Natural killer cell (primary cell): Measurements from ENCODE around the gene WDR17. TPM values are rescaled to one million over a fixed set of nuclear protein-coding genes. Genes with fewer than 3 reads are reported as not detected.

Experiments
- ATAC-seq, 3 donors: fragments of 150-1000 bp in 2 of 3; fragments of 200-7000 bp in 1 of 3; cut with Tn5 transposase; 1 replicate in 1 of 3; 2 replicates in 2 of 3; pipeline ENCODE4 v1.10.0; 2021; ENCODE audit warnings: mild to moderate bottlenecking in 2 of 3, moderate library complexity in 2 of 3
- DNase-seq, 2 donors: peaks; one replicate each; pipeline versions ENCODE4 v3.0.0 to v3.0.0-alpha.2; 2013 to 2021; ENCODE audit warnings: mixed read lengths in 1 of 2
- H3K27ac ChIP-seq: one replicate; pipeline ENCODE4 v1.5.1; 2013; ENCODE audit warnings: mild to moderate bottlenecking, low read length
- H3K27me3 ChIP-seq: one replicate; pipeline ENCODE4 v1.6.1; 2013; ENCODE audit warnings: low read length; ENCODE audit not compliant: control insufficient read depth, insufficient read depth
- H3K36me3 ChIP-seq: one replicate; pipeline ENCODE4 v1.6.1; 2013; ENCODE audit warnings: low read length; ENCODE audit not compliant: control insufficient read depth, insufficient read depth
- H3K4me1 ChIP-seq: one replicate; pipeline ENCODE4 v1.6.1; 2013; ENCODE audit warnings: low read length; ENCODE audit not compliant: control insufficient read depth, insufficient read depth
- H3K4me3 ChIP-seq: one replicate; pipeline ENCODE4 v1.5.1; 2013; ENCODE audit warnings: low read length
- H3K9me3 ChIP-seq: one replicate; pipeline ENCODE4 v1.6.1; 2013; ENCODE audit warnings: low read length; ENCODE audit not compliant: control insufficient read depth, insufficient read depth
- H3K27ac Mint-ChIP-seq, 2 donors: one replicate each; pipeline ENCODE4 v1.8.0; 2022; ENCODE audit warnings: mild to moderate bottlenecking in 2 of 2, mixed read lengths in 2 of 2, moderate library complexity in 1 of 2
- H3K27me3 Mint-ChIP-seq, 2 donors: one replicate each; pipeline ENCODE4 v1.8.0; 2022; ENCODE audit warnings: low read depth in 2 of 2, mixed read lengths in 2 of 2
- H3K36me3 Mint-ChIP-seq: one replicate; pipeline ENCODE4 v1.8.0; 2022; ENCODE audit warnings: mixed read lengths
- H3K4me1 Mint-ChIP-seq, 2 donors: one replicate each; pipeline ENCODE4 v1.8.0; 2022; ENCODE audit warnings: mixed read lengths in 2 of 2
- H3K4me3 Mint-ChIP-seq: one replicate; pipeline ENCODE4 v1.8.0; 2022; ENCODE audit warnings: mild to moderate bottlenecking, moderate library complexity, mixed read lengths
- H3K9me3 Mint-ChIP-seq, 2 donors: one replicate each; pipeline ENCODE4 v1.8.0; 2022; ENCODE audit warnings: mixed read lengths in 2 of 2
- CTCF ChIP-seq: fragments of 200-600 bp; IDR thresholded peaks from one replicate; pipeline ENCODE4 v1.8.0; 2022; ENCODE audit warnings: antibody characterized with exemption
- WGBS: methylation state at CpG from one replicate; pipeline ENCODE4 v1.1.7; 2013; ENCODE audit warnings: missing lambda C conversion rate; ENCODE audit not compliant: insufficient coverage; 5-methylcytosine and 5-hydroxymethylcytosine counted together
- intact Hi-C: fragments of 100-400 bp; cut with micrococcal nuclease; formaldehyde crosslinking; loops from one replicate; pipeline ENCODE4 v1.14.2; 2022
- total RNA-seq, 4 donors: library from RNA; stranded (reverse); fragments of 120-200 nt in 1 of 4; gene quantifications; one replicate each; pipeline versions ENCODE4 v1.2.3 to v1.2.4, GENCODE V29; 2013 to 2022

The WDR17 gene
- total RNA-seq, 3 donors from 2014 or later (not counting 1 experiment from before 2014, with no cell fraction given): 0.07 to 0.38 (median 0.12) TPM

- no peak for TF ChIP-seq CTCF
- Histone ChIP-seq H3K4me1 (no peaks in the 10 kb centered on the region), H3K9me3 (no peaks in the 10 kb centered on the region), H3K27ac (no peak overlapping the region), H3K36me3 (no peaks in the 10 kb centered on the region), H3K4me3 (no peak overlapping the region), H3K27me3 (no peaks in the 10 kb centered on the region)
- Mint-ChIP-seq H3K27ac (no peak overlapping the region), H3K27me3 (no peaks in the 10 kb centered on the region), H3K4me1 (no peaks in the 10 kb centered on the region), H3K36me3 (no peaks in the 10 kb centered on the region), H3K9me3 (peaks cover 0 to 2% of the 10 kb centered on the region in 2 donors), H3K4me3 (no peak overlapping the region)
- DNase-seq (no peak), ATAC-seq (no peak)
- WGBS: no CpG with 5 or more reads among the region's 2 CpGs
- intact Hi-C loops: no loop called here
Measured at GRCh38 chr4:176054942-176055341, 10.7 kb upstream of the WDR17 start.

GRCh38 chr4:176063718-176064117, 1.9 kb upstream of the WDR17 start:
- no peaks in the 10 kb centered on the region for H3K27me3 Mint-ChIP-seq
- Histone ChIP-seq H3K27me3 (no peaks in the 10 kb centered on the region), H3K4me1 (peaks cover 10% of the 10 kb centered on the region), H3K4me3 (no peak overlapping the region), H3K36me3 (no peaks in the 10 kb centered on the region), H3K9me3 (no peaks in the 10 kb centered on the region), H3K27ac (no peak overlapping the region)
- TF ChIP-seq CTCF: no peak
- no peak overlapping the region for H3K4me3 Mint-ChIP-seq
- ATAC-seq (no peak), DNase-seq (no peak)
- 94% methylated on average over 20 of the region's 20 CpGs for WGBS
- H3K9me3 Mint-ChIP-seq: peaks cover 0 to 2% of the 10 kb centered on the region in 2 donors
- no peak overlapping the region for H3K27ac Mint-ChIP-seq
- intact Hi-C loops: no loop called here
- no peaks in the 10 kb centered on the region for H3K36me3 Mint-ChIP-seq
- H3K4me1 Mint-ChIP-seq: peaks cover 6 to 7% of the 10 kb centered on the region in 2 donors

- 93% methylated on average over 1 of the region's 2 CpGs for WGBS
- Mint-ChIP-seq H3K9me3 (peaks cover 0 to 2% of the 10 kb centered on the region in 2 donors), H3K4me3 (no peak overlapping the region), H3K36me3 (no peaks in the 10 kb centered on the region), H3K27me3 (no peaks in the 10 kb centered on the region), H3K4me1 (peaks cover 6 to 7% of the 10 kb centered on the region in 2 donors), H3K27ac (no peak overlapping the region)
- H3K9me3 ChIP-seq: no peaks in the 10 kb centered on the region
- intact Hi-C loops: no loop called here
- H3K36me3 ChIP-seq: no peaks in the 10 kb centered on the region
- no peak overlapping the region for H3K27ac ChIP-seq
- H3K4me1 ChIP-seq: peaks cover 10% of the 10 kb centered on the region
- DNase-seq (no peak), ATAC-seq (no peak)
- no peaks in the 10 kb centered on the region for H3K27me3 ChIP-seq
- H3K4me3 ChIP-seq: no peak overlapping the region
- no peak for TF ChIP-seq CTCF
Measured at GRCh38 chr4:176064539-176064938, 1.1 kb upstream of the WDR17 start.

- no peak overlapping the region for H3K4me3 Mint-ChIP-seq
- TF ChIP-seq CTCF: no peak
- DNase-seq (no peak), ATAC-seq (no peak)
- H3K27me3 ChIP-seq: no peaks in the 10 kb centered on the region
- no peaks in the 10 kb centered on the region for H3K9me3 ChIP-seq
- H3K9me3 Mint-ChIP-seq: peaks cover 0 to 2% of the 10 kb centered on the region in 2 donors
- peaks cover 6 to 7% of the 10 kb centered on the region in 2 donors for H3K4me1 Mint-ChIP-seq
- no peaks in the 10 kb centered on the region for H3K36me3 ChIP-seq
- H3K27me3 Mint-ChIP-seq: no peaks in the 10 kb centered on the region
- intact Hi-C loops: no loop called here
- H3K36me3 Mint-ChIP-seq: no peaks in the 10 kb centered on the region
- peaks cover 10% of the 10 kb centered on the region for H3K4me1 ChIP-seq
- H3K27ac Mint-ChIP-seq: no peak overlapping the region
- no peak overlapping the region for H3K4me3 ChIP-seq
- 94% methylated on average over 6 of the region's 6 CpGs for WGBS
- H3K27ac ChIP-seq: no peak overlapping the region
Measured at GRCh38 chr4:176066757-176067156, 1.1 kb downstream of the WDR17 start.
